GM19455 (cell line): ENCODE data around the gene SKOR1.

Experiments
- ATAC-seq: cut with Tn5 transposase; IDR thresholded peaks from one replicate; pipeline ENCODE4 v1.9.1; 2021; ENCODE audit not compliant: unreplicated experiment

SKOR1 gene

GRCh38 chr15:67794832-67795574 lies 30.3 kb upstream of the SKOR1 start:
- ATAC-seq = no peak

GRCh38 chr15:67796196-67797127 lies 28.8 kb upstream of the SKOR1 start:
- no peak for ATAC-seq

GRCh38 chr15:67799801-67800205 lies 25.5 kb upstream of the SKOR1 start:
- no peak for ATAC-seq

GRCh38 chr15:67801142-67801541 lies 24.2 kb upstream of the SKOR1 start:
- no peak for ATAC-seq

- ATAC-seq = no peak
Measured at GRCh38 chr15:67801926-67802914, 23.1 kb upstream of the SKOR1 start.

- ATAC-seq = no peak
Measured at GRCh38 chr15:67803299-67803698, 22.0 kb upstream of the SKOR1 start.

- ATAC-seq = no peak
Measured at GRCh38 chr15:67803996-67804843, 21.1 kb upstream of the SKOR1 start.

- no peak for ATAC-seq
Measured at GRCh38 chr15:67805008-67805665, 20.2 kb upstream of the SKOR1 start.

GRCh38 chr15:67805666-67806516 lies 19.4 kb upstream of the SKOR1 start:
- ATAC-seq = no peak

- ATAC-seq = no peak
Measured at GRCh38 chr15:67806536-67806935, 18.8 kb upstream of the SKOR1 start.

- ATAC-seq = no peak
Measured at GRCh38 chr15:67807141-67807540, 18.2 kb upstream of the SKOR1 start.

- no peak for ATAC-seq
Measured at GRCh38 chr15:67807836-67808235, 17.5 kb upstream of the SKOR1 start.

GRCh38 chr15:67808821-67809220 lies 16.5 kb upstream of the SKOR1 start:
- ATAC-seq = no peak

GRCh38 chr15:67809441-67809840 lies 15.9 kb upstream of the SKOR1 start:
- no peak for ATAC-seq

GRCh38 chr15:67809866-67810265 lies 15.4 kb upstream of the SKOR1 start:
- no peak for ATAC-seq

- ATAC-seq = no peak
Measured at GRCh38 chr15:67812241-67812644, 13.1 kb upstream of the SKOR1 start.

GRCh38 chr15:67813104-67813634 lies 12.1 kb upstream of the SKOR1 start:
- ATAC-seq = no peak

- no peak for ATAC-seq
Measured at GRCh38 chr15:67815036-67815592, 10.2 kb upstream of the SKOR1 start.
